HCT116 (cell line): ENCODE results near the gene PBX1. TPM values are rescaled to one million over a fixed set of nuclear protein-coding genes. Genes with fewer than 3 reads are reported as not detected.
A peak's percentile ranks its signal among the peaks of the same experiment; 100 is the strongest.
"Not testable (repeated sequence)": the region's sequence is repeated elsewhere in the genome, so short reads cannot be mapped to it uniquely, and the experiment has no call there.

Experiments used
- ATAC-seq: fragments of 200-7000 bp; cut with Tn5 transposase; 2 replicates; pipeline ENCODE4 v1.9.1; 2020; ENCODE audit warnings: mild to moderate bottlenecking, moderate library complexity
- BruUV-seq: library from RNA; stranded (reverse); fragments of 400-500 nt; replicated peaks from 2 replicates; lab custom pipeline; 2021; lab: Mats Ljungman, UMichigan
- CTCF ChIA-PET: fragments of 300-600 bp; sonication (Branson Sonifier 250); formaldehyde crosslinking; loops from one replicate; lab custom pipeline; 2021; ENCODE audit warnings: antibody characterized with exemption; lab: Charles Lee
- POLR2A ChIA-PET: fragments of 300-600, 350-600 bp; sonication (Branson Sonifier 250); formaldehyde crosslinking; loops from one replicate; lab custom pipeline; 2021; ENCODE audit warnings: antibody characterized with exemption; lab: Charles Lee
- RAD21 ChIA-PET, 2 experiments: fragments of 300-600 bp; sonication (Branson Sonifier 250); formaldehyde crosslinking; loops; one replicate each; lab custom pipeline; 2023; ENCODE audit warnings: low total read pairs in 2 of 2; ENCODE audit not compliant: uncharacterized antibody in 2 of 2, unreplicated experiment in 2 of 2, low non-redundant PET in 1 of 2; lab: Charles Lee
- DNase-seq: peaks from one replicate; pipeline ENCODE4 v3.0.0-alpha.2; 2010; ENCODE audit warnings: low read depth, low spot score
- H2AFZ ChIP-seq: fragments of 200-600 bp; shearing (Covaris generic), sonication (generic); 2 replicates; pipeline ENCODE4 v1.6.1; 2017; ENCODE audit warnings: low read depth, mixed run types, mixed read lengths, antibody characterized with exemption, low read length; ENCODE audit not compliant: poor library complexity, severe bottlenecking
- H3K27ac ChIP-seq: 2 replicates; pipeline ENCODE4 v1.5.1; 2012; ENCODE audit warnings: low read depth, low read length
- H3K27me3 ChIP-seq: fragments of 200-600 bp; sonication (generic); 2 replicates; pipeline ENCODE4 v1.6.1; 2016; ENCODE audit warnings: mixed run types, low read length, mixed read lengths; ENCODE audit not compliant: insufficient read depth
- H3K36me3 ChIP-seq, 2 experiments: fragments of 200-500 bp in 1 of 2; fragments of 200-600 bp in 1 of 2; sonication (Bioruptor generic) in 1 of 2; sonication (generic) in 1 of 2; 2 replicates each; pipeline versions ENCODE4 v1.5.1 to v1.6.1; 2014 to 2016; ENCODE audit warnings: low read length in 2 of 2, inconsistent platforms in 1 of 2, mixed read lengths in 1 of 2, mixed run types in 1 of 2; ENCODE audit not compliant: insufficient read depth in 2 of 2, control insufficient read depth in 1 of 2
- H3K4me1 ChIP-seq, 2 experiments: fragments of 200-600 bp in 1 of 2; sonication (generic) in 1 of 2; 2 replicates each; pipeline versions ENCODE4 v1.5.1 to v1.6.1; 2012 to 2017; ENCODE audit warnings: low read length in 2 of 2, inconsistent platforms in 1 of 2, mild to moderate bottlenecking in 1 of 2, mixed read lengths in 1 of 2, mixed run types in 1 of 2, moderate library complexity in 1 of 2; ENCODE audit not compliant: insufficient read depth in 2 of 2, control insufficient read depth in 1 of 2
- H3K4me2 ChIP-seq: fragments of 200-600 bp; sonication (generic); 2 replicates; pipeline ENCODE4 v1.6.1; 2017; ENCODE audit warnings: mixed run types, low read length, mixed read lengths
- H3K4me3 ChIP-seq, 2 experiments: fragments of 200-600 bp in 1 of 2; sonication (generic) in 1 of 2; replicated peaks in 1 of 2; 2 replicates each; pipeline ENCODE4 v1.5.1; 2011 to 2016; ENCODE audit warnings: low read length in 2 of 2, control low read depth in 1 of 2, low read depth in 1 of 2, mild to moderate bottlenecking in 1 of 2, mixed read lengths in 1 of 2, mixed run types in 1 of 2
- H3K79me2 ChIP-seq: fragments of 200-600 bp; sonication (generic); 2 replicates; pipeline ENCODE4 v1.6.1; 2017; ENCODE audit warnings: mild to moderate bottlenecking, mixed run types, low read length, moderate library complexity, mixed read lengths; ENCODE audit not compliant: insufficient read depth
- H3K9ac ChIP-seq: fragments of 200-600 bp; sonication (generic); 2 replicates; pipeline ENCODE4 v1.6.1; 2016; ENCODE audit warnings: low read length, mixed read lengths
- H3K9me2 ChIP-seq: fragments of 200-600 bp; sonication (generic), shearing (Covaris generic); 2 replicates; pipeline ENCODE4 v1.6.1; 2017; ENCODE audit warnings: mixed run types, mild to moderate bottlenecking, moderate library complexity; ENCODE audit not compliant: insufficient read depth
- H3K9me3 ChIP-seq, 2 experiments: fragments of 200-500 bp in 1 of 2; fragments of 200-600 bp in 1 of 2; sonication (Bioruptor generic) in 1 of 2; sonication (generic) in 1 of 2; 2 replicates each; pipeline ENCODE4 v1.6.1; 2014 to 2017; ENCODE audit warnings: low read length in 2 of 2, mixed read lengths in 2 of 2, inconsistent platforms in 1 of 2, low read depth in 1 of 2, mild to moderate bottlenecking in 1 of 2, mixed run types in 1 of 2, moderate library complexity in 1 of 2; ENCODE audit not compliant: control insufficient read depth in 1 of 2, insufficient read depth in 1 of 2
- H4K20me1 ChIP-seq: fragments of 200-600 bp; sonication (generic), shearing (Covaris generic); 2 replicates; pipeline ENCODE4 v1.6.1; 2017; ENCODE audit warnings: mixed run types, mild to moderate bottlenecking, moderate library complexity; ENCODE audit not compliant: insufficient read depth
- RAD21 ChIP-seq: IDR thresholded peaks from 2 replicates; pipeline ENCODE4 v1.6.1; 2012; ENCODE audit warnings: low read depth, mild to moderate bottlenecking
- intact Hi-C: fragments of 100-400 bp; cut with micrococcal nuclease; formaldehyde crosslinking; loops from 2 replicates; pipeline ENCODE4 v1.10.0; 2022
- total RNA-seq: library from RNA; stranded (reverse); gene quantifications from one replicate; pipeline ENCODE4 v1.2.1, GENCODE V29; 2021; ENCODE audit not compliant: unreplicated experiment
- TF ChIP-seq, protein P1 (sequence below): IDR thresholded peaks from 2 replicates; pipeline ENCODE4 v1.6.1; 2012

PBX1 gene
- total RNA-seq, 1 experiment from 2014 or later, result 29.6 TPM

DNA sequence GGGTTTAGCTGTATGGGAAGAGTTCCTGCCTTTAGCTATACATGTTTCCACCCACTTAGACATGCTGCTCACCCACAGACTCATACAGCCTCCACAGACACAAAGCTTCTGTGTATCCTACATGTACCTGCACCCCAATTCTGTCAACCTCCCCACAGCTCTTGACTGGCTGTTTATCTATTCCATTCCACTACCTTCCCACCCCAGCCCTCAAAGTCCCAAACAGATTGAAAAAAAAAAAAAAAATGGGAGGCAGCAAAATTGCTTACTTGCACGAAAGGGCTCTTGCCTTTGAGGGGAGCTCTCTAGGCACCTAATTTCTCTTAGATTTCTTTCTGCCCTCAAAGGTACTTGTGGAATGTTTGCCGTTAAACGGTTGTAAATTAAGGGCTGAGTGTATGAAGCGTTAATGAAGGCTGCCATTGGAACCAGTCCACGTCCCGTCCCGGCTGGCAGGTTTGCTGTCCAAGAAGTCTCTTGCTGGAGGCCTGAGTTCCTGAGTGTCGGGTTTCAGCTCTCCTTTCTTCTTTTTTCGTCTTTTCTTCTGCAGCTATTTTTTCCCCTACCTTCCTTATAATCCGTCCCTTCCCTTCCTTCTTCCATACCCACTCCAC, 43.6 kb downstream of the PBX1 start:
- ATAC-seq, result peak; percentile 57
- Histone ChIP-seq H3K27ac (peak overlapping the region; percentile 64), H4K20me1 (no peaks in the 10 kb centered on the region), H3K27me3 (no peaks in the 10 kb centered on the region), H3K9ac (peak overlapping the region; percentile 48), H3K79me2 (no peaks in the 10 kb centered on the region), H3K4me2 (peak overlapping the region; percentile 80), H3K9me3 (no peaks in the 10 kb centered on the region), H3K4me3 (peak overlapping the region; percentile 11 to 39; a peak in 2 of 4 replicates), H3K4me1 (peaks cover 23 to 32% of the 10 kb centered on the region in 2 experiments), H3K9me2 (no peaks in the 10 kb centered on the region), H3K36me3 (no peaks in the 10 kb centered on the region), H2AFZ (peak overlapping the region; percentile 90)
- ChIA-PET CTCF (interaction anchor here (0.9 kb wide), 1 partner anchor 8 kb away, joined by 4 read pairs; no protein-coding TSS in a partner anchor), RAD21 (interaction anchor here in 1 of 2 experiments (0.6 to 1.3 kb wide), 2 partner anchors 9 to 85 kb away, joined by 3 to 4 read pairs; no protein-coding TSS in a partner anchor), POLR2A (interaction anchor here (0.7 to 1.4 kb wide), 3 partner anchors 9 to 44 kb away, joined by 3 to 5 read pairs (median 3); partner anchors contain the start of gene PBX1)
- intact Hi-C loops, result loop anchor here (2.0 kb wide), 1 partner anchor 44 kb away; the partner anchor contains the start of gene PBX1
- TF ChIP-seq RAD21, result 0 out of 2 replicates have a peak, but pooled peaks have one; percentile 19
- TF ChIP-seq, protein P1, sequence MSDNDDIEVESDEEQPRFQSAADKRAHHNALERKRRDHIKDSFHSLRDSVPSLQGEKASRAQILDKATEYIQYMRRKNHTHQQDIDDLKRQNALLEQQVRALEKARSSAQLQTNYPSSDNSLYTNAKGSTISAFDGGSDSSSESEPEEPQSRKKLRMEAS, result no peak
- no TSS peak for BruUV-seq
- DNase-seq, result no peak

DNA sequence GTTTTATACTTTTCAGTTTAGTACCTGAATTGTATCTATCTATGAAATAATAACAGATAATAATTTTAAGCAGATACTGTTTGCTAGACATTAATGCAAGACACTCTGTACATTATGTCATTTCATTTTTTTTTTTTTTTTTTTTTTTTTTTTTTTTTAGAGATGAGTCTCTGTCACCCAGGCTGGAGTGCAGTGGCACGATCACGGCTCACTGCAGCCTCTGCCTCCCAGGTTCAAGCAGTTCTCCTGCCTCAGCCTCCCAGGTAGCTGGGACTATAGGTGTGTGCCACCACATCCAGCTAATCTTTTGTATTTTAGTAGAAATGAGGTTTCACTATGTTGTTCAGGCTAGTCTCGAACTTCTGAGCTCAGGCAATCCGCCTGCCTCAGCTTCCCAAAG, 44.8 kb downstream of the PBX1 start:
- H3K36me3 ChIP-seq, H4K20me1 ChIP-seq, H3K79me2 ChIP-seq, H3K27me3 ChIP-seq, H3K9ac ChIP-seq, H3K4me2 ChIP-seq, RAD21 ChIA-PET, H2AFZ ChIP-seq, ATAC-seq, H3K27ac ChIP-seq, H3K9me2 ChIP-seq, H3K9me3 ChIP-seq, POLR2A ChIA-PET, H3K4me3 ChIP-seq, DNase-seq, BruUV-seq: not testable (repeated sequence)
- intact Hi-C loops, result loop anchor here (2.0 kb wide), 1 partner anchor 45 kb away; the partner anchor contains the start of gene PBX1
- CTCF ChIA-PET, result interaction anchor here (1.2 kb wide), 1 partner anchor 30 kb away, joined by 3 read pairs; no protein-coding TSS in a partner anchor
- H3K4me1 ChIP-seq, result peaks cover 23 to 30% of the 10 kb centered on the region in 2 experiments
